Skin of body (tissue), 2 donors: Measurements from ENCODE around the gene SELE. TPM values are rescaled to one million over a fixed set of nuclear protein-coding genes. Genes with fewer than 3 reads are reported as not detected.

ENCODE experiments used
- DNase-seq: peaks from one replicate; lab custom pipeline; 2025; lab: John Stamatoyannopoulos, UW
- total RNA-seq: library from RNA; depleted of rRNA; stranded (reverse); fragments of >200 nt; gene quantifications from one replicate; pipeline ENCODE4 v1.2.3, GENCODE V29; 2014

SELE gene, protein sequence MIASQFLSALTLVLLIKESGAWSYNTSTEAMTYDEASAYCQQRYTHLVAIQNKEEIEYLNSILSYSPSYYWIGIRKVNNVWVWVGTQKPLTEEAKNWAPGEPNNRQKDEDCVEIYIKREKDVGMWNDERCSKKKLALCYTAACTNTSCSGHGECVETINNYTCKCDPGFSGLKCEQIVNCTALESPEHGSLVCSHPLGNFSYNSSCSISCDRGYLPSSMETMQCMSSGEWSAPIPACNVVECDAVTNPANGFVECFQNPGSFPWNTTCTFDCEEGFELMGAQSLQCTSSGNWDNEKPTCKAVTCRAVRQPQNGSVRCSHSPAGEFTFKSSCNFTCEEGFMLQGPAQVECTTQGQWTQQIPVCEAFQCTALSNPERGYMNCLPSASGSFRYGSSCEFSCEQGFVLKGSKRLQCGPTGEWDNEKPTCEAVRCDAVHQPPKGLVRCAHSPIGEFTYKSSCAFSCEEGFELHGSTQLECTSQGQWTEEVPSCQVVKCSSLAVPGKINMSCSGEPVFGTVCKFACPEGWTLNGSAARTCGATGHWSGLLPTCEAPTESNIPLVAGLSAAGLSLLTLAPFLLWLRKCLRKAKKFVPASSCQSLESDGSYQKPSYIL
- 14.0 TPM for total RNA-seq

DNA sequence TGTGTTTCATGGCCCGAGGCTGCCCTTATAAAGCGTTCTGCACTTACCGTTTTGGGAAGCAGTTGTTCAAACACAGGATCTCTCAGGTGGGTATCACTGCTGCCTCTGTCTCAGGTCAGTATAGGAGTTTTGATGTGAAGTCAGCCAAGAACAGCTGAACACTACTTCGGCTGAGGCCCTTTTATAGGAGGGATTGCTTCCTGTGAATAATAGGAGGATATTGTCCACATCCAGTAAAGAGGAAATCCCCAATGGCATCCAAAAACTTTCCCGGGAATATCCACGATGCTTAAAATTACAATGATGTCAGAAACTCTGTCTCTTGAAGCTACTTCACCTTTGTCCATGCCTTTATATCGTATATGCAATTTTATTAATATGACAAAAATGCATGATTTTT, at the start of gene SELE:
SELE (minus strand) TSS at position 156 of the 400 bp plus-strand sequence. CDS start 467 bp downstream, outside the sequence.
- no peak for DNase-seq

DNA sequence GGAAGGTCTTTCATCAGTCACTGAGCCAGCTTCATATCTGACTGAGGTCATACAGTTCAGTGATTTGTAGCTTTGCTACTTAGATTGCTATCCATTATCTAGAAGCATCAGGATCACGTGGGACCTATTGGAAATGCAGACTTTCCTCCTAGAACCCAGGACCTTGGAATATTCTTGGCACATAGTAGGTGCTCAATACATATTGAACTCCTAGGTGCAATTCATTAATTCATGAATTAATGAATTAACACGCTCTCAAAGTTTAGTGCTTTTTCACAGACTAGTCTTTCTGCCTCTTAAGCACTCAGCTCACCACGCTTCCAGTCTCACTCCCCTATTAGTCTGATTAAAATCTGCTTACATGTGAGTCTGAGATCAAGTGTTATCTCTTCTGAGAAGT, 48.7 kb upstream of the SELE start:
- DNase-seq, result no peak

DNA sequence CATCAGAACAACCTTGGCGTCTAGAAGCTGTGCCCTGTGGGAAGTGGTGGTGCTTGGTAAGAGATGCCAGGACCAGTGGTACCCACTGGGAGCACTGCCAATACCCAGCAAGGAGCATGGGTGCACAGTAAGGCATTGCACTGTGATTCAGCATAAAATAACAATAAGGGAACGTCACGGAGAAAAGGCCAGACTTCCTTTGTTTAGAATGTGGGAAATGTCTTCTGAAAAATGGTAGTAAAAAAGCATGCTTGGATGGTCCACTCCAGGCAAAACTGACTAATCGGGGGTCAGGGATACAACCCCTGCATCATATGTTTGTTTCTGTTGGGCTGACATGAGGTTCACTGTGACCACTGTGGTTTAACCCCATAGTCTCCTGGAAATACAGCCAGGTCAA, 46.1 kb upstream of the SELE start:
- no peak for DNase-seq

DNA sequence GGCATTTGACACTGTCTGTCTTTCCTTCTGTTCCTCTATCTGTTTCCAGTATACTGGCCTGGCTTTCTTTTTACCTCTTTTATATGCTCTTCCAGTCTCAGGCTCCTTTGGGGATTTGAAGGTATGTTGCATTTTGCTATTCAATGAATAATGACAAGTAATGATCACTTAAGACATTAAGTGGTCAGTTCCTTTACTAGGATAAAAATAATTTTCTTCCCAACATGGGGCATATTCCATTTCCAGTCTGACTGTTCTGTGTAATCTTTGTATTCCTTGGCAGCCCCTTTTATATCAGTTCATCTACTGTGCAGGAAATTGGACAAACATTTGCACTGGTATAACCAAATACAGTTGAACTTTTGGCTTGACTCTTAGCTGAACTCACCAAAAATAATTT, 45.3 kb upstream of the SELE start:
- DNase-seq, result no peak

DNA sequence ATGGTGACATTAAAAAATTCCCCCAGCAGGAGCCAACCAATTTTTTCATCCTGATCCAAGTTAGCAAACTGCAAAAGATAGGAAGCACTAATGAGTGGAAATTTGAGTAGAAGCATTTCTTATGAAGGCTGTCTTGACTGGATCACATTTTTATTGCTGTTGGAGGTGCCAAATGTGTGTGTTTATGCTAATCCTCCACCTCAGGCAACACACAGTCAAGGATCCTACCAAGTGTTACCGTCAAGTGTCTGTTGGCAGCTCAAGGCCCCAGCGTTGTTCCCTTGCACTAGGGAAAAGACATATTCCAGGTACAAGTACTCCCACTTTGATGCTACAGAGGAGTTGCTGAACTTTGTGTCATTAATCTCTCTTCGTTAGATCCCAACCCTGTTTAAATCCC, 42.6 kb upstream of the SELE start:
- DNase-seq, result no peak

DNA sequence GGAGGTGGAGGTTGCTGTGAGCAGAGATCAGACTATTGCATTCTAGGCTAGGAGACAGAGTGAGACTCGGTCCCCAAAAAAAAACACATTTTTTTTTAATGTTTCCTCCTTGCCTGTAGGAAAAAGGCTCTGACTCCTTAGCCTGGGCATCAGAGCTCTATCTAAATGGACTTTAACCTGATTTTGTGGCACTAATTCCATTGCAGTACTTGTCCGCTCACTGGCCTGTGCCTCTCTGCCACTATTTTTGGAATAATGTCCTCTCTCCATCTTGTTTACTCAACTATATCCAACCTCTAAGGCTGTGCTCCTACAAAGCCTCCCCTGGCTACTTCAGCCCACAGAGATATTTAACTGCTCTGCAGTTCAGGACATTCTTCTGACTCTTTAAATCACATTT, 34.3 kb upstream of the SELE start:
- DNase-seq, result no peak

DNA sequence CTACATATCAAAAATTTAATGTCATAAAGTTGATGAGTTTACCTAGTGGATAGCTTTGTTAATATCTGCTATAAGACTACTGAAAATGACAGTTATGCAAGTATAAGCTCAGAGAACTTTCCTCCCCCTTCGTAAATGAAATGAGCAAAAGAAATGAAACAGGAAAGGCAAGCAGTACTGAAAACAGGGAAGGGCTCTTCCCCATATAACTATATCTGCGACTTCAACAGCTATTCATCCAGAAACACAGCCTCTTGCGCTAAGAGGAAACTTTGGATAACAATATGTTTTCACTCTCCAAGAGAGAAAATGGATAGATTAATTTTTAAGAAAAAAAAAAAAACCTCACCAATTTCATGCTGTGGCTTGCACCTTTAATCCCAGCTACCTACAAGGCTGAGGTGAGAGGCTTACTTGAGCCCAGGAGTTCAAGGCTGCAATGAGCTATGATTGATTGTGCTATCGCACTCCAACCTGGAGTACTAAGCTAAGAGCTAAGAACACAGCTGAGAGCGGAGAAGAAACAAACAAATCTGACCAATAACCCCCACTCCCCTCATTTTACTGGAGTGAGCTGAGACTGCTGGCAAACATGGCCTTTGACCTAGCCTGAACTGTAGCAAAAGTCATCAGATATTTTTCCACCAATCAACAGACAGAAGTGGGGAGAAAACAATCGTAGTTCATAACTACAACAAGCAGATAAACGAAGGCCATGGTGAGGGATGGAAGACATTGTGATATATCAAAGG, 31.9 kb upstream of the SELE start:
- no peak for DNase-seq

DNA sequence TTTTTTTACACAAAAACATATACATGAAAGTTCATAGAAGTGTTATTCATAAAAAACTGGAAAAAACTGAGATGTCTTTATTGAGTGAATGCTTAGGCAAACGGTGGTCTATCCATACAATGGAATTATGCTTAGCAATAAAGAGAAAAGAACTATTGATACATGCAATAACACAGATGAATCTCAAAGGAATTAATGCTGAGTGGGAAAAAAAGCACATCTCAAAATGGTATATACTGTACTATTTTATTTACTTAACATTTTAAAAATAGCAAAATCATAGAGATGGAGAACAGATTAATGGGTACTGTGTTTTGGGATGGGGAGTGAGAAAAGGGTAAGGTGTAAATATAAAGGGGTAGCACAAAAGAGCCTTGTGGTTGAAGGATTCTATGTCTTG, 31.0 kb upstream of the SELE start:
- DNase-seq, result no peak

DNA sequence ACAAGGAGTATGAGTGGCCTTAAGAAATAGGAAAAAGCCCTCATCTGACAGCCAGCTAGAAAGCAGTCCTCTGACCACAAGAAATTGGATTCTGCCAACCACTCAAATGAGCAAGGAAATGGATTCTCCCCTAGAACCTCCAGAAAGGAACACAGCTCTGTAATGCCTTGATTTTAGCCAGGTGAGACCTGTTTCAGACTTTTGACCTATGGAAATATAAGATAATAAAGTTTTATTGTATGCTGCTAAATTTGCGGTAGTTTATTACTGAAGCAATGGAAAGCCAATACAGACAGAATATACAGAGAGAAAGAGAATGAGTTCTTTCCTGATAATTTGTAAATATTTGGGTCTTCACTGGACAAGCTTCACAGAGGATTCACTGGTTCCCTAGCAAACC, 28.8 kb upstream of the SELE start:
- DNase-seq, result no peak

DNA sequence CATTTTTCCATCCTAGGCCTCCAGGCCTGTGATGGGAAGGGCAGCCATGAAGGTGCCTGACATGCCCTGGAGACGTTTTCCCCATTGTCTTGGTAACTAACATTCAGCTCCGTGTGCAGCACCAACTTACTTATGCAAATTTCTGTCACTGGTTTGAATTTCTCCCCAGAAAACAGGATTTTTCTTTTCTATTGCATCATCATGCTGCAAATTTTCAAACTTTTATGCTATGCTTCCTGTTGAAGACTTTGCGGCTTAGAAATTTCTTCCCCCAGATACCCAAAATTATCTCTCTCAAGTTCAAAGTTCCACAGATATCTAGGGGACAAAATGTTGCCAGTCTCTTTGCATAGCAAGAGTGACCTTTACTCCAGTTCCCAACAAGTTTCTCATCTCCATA, 25.2 kb upstream of the SELE start:
- no peak for DNase-seq

DNA sequence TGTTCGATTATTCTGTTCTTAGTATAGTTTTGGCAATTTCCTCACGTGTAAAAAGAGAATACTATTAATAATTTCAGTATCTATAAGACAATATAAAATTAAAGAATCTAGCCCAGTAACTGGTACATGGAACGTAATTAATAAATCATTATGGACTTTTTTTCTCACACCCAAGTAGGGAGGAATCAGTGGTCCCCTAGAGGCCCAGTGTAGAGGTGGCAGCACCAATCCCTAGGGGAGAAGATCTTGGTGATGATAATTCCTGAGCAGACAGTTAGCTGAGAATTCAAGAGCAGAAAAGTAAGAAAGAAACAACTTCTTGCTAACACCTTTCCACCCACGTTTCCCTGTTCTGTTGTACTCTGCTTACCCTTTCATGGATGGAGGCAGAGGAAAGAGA, 19.7 kb upstream of the SELE start:
- DNase-seq, result no peak

DNA sequence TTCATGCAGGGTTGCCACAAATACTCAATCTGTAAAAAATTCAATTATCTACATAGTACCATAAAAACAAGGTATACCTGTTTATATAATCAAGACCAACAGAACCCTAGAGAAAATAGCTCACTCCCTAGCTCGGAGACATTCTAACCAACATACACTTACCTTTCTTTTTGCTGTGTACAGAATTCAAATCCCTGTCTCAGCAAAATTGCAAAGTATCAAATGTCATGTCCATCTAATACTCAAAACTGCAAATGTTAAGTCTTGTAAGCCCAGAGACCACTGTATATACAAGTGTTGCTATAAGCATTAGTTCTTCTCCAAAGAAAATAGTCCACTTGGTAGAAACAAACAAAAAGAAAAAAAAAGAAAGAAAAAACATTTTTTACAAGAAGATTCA, 16.2 kb upstream of the SELE start:
- no peak for DNase-seq

DNA sequence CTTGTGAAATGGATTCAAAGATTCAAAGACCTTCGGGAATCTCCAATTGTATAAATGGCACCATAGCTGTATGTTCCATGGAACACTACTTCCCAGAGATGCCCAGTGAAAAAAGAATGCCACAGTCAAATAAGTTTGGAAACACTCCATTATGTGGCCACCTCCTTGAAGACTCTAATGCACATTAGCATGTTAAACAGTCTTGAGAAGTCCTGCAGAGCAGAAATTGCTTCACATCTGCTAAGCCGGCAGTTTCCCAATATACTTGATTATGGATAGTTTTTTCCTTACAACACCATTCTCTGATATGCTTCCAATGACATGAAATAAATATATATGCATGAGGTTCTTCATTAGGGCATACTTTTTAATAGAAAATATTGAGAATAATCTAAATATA, 12.7 kb upstream of the SELE start:
- no peak for DNase-seq

DNA sequence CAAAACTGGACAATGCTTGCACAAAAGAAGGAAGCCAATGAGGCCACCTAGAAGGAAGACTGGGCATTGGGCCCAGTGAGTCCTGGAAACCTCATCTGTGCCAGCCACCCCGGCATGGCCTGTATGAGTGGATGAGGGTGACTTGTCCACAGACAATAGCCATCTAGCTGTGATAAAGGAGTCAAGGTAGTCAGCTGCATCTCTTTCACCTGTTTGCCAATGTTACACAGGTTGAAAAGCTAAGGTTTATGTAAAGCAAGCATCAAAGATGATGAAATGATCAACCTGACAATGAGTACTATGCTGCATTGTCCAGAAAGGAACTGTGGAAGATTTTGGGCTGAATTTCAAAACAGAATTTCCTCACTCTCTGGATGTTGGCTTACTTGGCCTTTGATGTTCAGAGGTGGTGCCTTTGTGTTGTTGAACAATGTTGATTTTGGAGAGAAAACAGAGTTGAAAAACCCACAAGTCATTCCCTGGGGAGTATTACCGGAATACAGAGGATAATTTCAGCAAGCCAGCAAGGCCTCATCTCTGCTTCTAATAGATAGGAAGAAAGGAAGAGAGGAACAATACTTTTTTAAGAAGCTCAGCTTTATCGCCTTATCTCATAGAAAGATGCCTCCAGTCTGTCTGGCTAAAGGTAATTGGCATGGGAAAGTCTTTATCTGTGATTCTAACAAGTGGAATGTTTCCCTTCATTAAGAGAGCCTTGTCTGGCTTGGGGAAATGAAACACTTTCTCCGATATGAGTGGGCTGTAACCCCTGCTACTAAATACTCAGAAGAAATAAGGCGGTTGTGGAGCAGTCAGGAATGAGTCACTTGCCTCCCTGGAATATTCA, 11.4 kb upstream of the SELE start:
- DNase-seq, result no peak

DNA sequence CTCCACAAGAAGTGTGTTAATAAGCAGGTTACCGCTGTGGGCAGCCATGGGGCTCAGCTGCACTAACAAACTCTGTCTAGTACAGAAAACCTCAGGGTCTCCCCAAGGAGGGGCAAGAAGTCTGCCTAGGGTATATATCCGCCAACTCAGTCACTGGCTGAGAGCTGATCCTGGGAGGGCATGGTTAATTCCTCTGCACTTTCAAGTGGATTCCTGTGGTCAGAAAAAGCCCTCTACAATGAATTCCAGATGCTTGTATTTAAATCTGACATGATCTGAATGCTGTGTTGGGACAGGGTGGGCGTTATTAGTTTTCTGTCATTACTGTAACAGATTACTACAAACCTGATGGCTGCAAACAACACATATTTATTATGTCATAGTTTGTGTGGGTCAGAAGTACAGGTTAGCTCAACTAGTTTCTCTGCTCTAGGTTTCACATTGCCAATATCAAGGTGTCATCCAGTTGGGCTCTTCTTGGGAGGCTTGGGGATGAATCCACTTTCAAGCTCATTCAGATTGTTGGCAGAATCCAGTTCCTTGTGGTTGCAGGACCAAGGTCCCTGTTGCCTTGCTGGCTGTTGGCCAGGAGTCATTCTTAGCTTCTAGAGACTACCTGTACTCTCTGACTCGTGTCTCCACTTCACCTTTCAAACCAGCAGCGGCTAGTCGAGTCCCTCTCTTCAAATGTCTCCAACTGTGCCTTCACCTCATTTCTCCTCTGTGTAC, 8.0 kb upstream of the SELE start:
- DNase-seq, result peak; percentile 7

DNA sequence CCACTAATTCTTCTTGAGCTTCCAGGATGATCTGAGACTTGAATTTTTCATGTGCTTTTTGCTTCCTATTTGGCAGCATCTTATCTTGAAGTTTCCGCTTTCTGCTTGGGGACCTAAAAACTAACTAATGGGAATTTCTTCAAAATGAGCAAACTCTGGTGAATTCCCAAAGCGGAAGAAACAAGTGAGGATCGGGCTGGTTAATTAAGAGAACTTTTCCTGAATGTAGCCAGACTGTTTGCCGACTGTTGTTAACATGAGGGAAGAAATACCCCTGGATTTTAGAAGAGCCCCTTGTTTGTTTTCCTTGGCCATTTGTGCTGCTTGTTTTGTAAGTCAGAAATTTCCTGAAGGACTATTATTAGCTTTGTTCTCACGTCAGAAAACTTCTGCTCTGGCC, 6.1 kb upstream of the SELE start:
- DNase-seq, result no peak

DNA sequence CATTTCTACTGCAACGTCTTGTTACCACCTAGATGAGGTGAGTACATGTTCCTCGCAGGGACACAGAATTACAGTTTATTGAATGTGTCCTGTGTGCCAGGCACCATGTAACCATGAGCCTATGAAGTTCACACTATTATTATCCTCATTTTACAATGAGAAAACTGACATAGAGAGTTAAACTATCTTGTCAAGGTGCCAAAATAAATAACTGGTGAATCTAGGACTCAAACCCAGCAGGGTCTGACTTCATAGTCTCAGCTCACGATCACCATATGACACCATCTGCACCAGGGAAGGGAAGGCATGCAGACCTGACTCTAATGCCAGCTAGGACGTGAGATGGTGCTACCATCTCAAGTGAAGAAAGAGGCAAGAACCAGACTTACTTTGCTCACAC, 2.4 kb downstream of the SELE start:
- DNase-seq, result no peak

DNA sequence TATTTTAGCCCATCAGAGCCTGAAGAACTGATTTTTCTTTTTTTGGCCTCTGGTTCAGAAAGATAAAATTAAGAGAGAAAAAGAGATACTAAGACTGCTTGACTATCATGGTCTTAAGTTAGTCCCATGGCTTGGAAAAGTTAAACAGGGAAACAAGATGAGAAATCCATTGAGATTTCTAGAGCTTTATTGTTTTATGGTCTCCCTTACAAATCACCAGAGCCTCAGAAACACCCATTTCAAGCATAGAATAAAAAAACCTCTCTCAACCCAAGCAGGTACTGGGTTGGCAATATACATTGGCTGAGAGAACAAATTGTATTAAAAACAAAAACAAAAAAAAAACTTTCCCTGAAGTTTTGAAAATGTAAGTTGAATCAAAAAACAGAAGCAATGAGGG, 3.9 kb downstream of the SELE start:
- no peak for DNase-seq

DNA sequence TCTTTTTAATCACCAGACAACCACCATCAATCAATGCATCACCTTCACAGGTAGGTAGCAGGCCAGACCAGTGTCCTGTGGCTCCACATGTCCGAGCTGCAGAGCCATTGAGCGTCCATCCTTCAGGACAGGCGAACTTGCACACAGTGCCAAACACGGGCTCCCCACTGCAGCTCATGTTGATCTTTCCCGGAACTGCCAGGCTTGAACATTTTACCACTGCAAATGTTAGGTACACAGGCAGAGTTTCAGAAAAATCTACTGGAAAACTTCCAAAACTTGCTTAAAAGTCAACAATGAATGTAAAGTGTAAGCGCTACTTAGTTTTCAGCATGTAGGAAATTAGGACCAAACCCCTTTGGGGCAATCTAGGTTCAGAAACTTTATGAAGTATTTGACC, 6.6 kb downstream of the SELE start:
- no peak for DNase-seq

DNA sequence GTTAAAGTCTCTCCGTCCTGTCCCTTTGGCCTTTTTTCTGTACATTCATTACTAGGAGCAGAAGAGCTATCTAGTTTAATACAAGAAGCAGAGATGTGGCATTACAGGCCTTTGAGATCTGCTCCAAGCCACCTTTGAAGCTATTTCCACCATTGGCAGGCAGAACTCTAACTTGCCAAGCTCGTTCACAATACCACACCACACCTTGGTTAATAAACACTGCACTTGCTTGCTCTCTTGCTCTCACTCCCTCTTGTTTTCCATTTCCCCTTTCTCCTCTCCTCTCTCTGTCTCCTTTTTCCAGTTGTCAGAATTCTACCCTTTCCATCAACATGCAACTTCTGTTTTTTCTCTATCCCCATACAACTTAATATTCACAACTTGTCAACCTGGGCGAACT, 7.0 kb downstream of the SELE start:
- no peak for DNase-seq

DNA sequence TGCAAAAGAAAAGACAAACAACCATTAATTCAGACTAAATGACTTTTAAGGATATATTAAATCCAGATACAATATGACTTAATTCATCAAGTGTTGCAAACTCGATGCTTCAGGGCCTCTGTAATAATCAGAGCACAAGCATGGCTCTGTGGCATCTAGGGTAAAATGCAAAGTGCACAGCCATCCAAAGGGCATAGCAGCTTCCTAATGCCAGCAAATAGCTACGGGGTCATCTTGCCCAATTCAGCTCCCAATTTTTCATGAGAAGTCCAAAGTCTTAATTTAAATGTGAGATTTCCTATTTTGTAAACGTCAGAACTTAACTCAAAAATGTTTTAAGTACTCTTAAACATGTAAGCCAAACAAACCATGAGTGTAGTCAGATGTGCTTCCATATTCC, 7.9 kb downstream of the SELE start:
- no peak for DNase-seq
